Tibial nerve (tissue), 4 donors: Measurements from ENCODE around the gene IL17B.

Source experiments
- EP300 ChIP-seq, 2 donors: sonication (generic); formaldehyde crosslinking; IDR thresholded peaks; one replicate each; pipeline ENCODE4 v1.6.1; 2017; ENCODE audit warnings: antibody characterized with exemption in 2 of 2, mild to moderate bottlenecking in 1 of 2
- POLR2A ChIP-seq, 2 donors: fragments of 450-650 bp; IDR thresholded peaks; one replicate each; pipeline ENCODE4 v1.6.1; 2017; ENCODE audit warnings: antibody characterized with exemption in 2 of 2, mild to moderate bottlenecking in 2 of 2, moderate library complexity in 2 of 2
- TF ChIP-seq, protein P1 (sequence below), 5 experiments: fragments of 200-600 bp in 3 of 5; fragments of 450-650 bp in 2 of 5; sonication (generic) in 3 of 5; IDR thresholded peaks; one replicate each; pipeline ENCODE4 v1.5.1; 2016 to 2019; ENCODE audit warnings: antibody characterized with exemption in 5 of 5, mild to moderate bottlenecking in 3 of 5, moderate library complexity in 2 of 5

- TF ChIP-seq, protein P1, sequence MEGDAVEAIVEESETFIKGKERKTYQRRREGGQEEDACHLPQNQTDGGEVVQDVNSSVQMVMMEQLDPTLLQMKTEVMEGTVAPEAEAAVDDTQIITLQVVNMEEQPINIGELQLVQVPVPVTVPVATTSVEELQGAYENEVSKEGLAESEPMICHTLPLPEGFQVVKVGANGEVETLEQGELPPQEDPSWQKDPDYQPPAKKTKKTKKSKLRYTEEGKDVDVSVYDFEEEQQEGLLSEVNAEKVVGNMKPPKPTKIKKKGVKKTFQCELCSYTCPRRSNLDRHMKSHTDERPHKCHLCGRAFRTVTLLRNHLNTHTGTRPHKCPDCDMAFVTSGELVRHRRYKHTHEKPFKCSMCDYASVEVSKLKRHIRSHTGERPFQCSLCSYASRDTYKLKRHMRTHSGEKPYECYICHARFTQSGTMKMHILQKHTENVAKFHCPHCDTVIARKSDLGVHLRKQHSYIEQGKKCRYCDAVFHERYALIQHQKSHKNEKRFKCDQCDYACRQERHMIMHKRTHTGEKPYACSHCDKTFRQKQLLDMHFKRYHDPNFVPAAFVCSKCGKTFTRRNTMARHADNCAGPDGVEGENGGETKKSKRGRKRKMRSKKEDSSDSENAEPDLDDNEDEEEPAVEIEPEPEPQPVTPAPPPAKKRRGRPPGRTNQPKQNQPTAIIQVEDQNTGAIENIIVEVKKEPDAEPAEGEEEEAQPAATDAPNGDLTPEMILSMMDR (IDR thresholded peaks at IDR 0.05), result no peak
- TF ChIP-seq POLR2A (IDR thresholded peaks at IDR 0.05) (no peak), EP300 (IDR thresholded peaks at IDR 0.05) (no peak)
Measured at GRCh38 chr5:149376104-149376503, 3.0 kb downstream of the IL17B start.
